HCT116 (cell line): ENCODE results near the gene SLC4A2. TPM values are rescaled to one million over a fixed set of nuclear protein-coding genes. Genes with fewer than 3 reads are reported as not detected.

Source experiments
- ATAC-seq: fragments of 200-7000 bp; cut with Tn5 transposase; 2 replicates; pipeline ENCODE4 v1.9.1; 2020; ENCODE audit warnings: mild to moderate bottlenecking, moderate library complexity
- BruUV-seq: library from RNA; stranded (reverse); fragments of 400-500 nt; replicated peaks from 2 replicates; lab custom pipeline; 2021; lab: Mats Ljungman, UMichigan
- CTCF ChIA-PET: fragments of 300-600 bp; sonication (Branson Sonifier 250); formaldehyde crosslinking; loops from one replicate; lab custom pipeline; 2021; ENCODE audit warnings: antibody characterized with exemption; lab: Charles Lee
- POLR2A ChIA-PET: fragments of 300-600, 350-600 bp; sonication (Branson Sonifier 250); formaldehyde crosslinking; loops from one replicate; lab custom pipeline; 2021; ENCODE audit warnings: antibody characterized with exemption; lab: Charles Lee
- RAD21 ChIA-PET, 2 experiments: fragments of 300-600 bp; sonication (Branson Sonifier 250); formaldehyde crosslinking; loops; one replicate each; lab custom pipeline; 2023; ENCODE audit warnings: low total read pairs in 2 of 2; ENCODE audit not compliant: uncharacterized antibody in 2 of 2, unreplicated experiment in 2 of 2, low non-redundant PET in 1 of 2; lab: Charles Lee
- DNase-seq: peaks from one replicate; pipeline ENCODE4 v3.0.0-alpha.2; 2010; ENCODE audit warnings: low read depth, low spot score
- H2AFZ ChIP-seq: fragments of 200-600 bp; shearing (Covaris generic), sonication (generic); 2 replicates; pipeline ENCODE4 v1.6.1; 2017; ENCODE audit warnings: low read depth, mixed run types, mixed read lengths, antibody characterized with exemption, low read length; ENCODE audit not compliant: poor library complexity, severe bottlenecking
- H3K27ac ChIP-seq: 2 replicates; pipeline ENCODE4 v1.5.1; 2012; ENCODE audit warnings: low read depth, low read length
- H3K27me3 ChIP-seq: fragments of 200-600 bp; sonication (generic); 2 replicates; pipeline ENCODE4 v1.6.1; 2016; ENCODE audit warnings: mixed run types, low read length, mixed read lengths; ENCODE audit not compliant: insufficient read depth
- H3K36me3 ChIP-seq, 2 experiments: fragments of 200-500 bp in 1 of 2; fragments of 200-600 bp in 1 of 2; sonication (Bioruptor generic) in 1 of 2; sonication (generic) in 1 of 2; 2 replicates each; pipeline versions ENCODE4 v1.5.1 to v1.6.1; 2014 to 2016; ENCODE audit warnings: low read length in 2 of 2, inconsistent platforms in 1 of 2, mixed read lengths in 1 of 2, mixed run types in 1 of 2; ENCODE audit not compliant: insufficient read depth in 2 of 2, control insufficient read depth in 1 of 2
- H3K4me1 ChIP-seq, 2 experiments: fragments of 200-600 bp in 1 of 2; sonication (generic) in 1 of 2; 2 replicates each; pipeline versions ENCODE4 v1.5.1 to v1.6.1; 2012 to 2017; ENCODE audit warnings: low read length in 2 of 2, inconsistent platforms in 1 of 2, mild to moderate bottlenecking in 1 of 2, mixed read lengths in 1 of 2, mixed run types in 1 of 2, moderate library complexity in 1 of 2; ENCODE audit not compliant: insufficient read depth in 2 of 2, control insufficient read depth in 1 of 2
- H3K4me2 ChIP-seq: fragments of 200-600 bp; sonication (generic); 2 replicates; pipeline ENCODE4 v1.6.1; 2017; ENCODE audit warnings: mixed run types, low read length, mixed read lengths
- H3K4me3 ChIP-seq, 2 experiments: fragments of 200-600 bp in 1 of 2; sonication (generic) in 1 of 2; replicated peaks in 1 of 2; 2 replicates each; pipeline ENCODE4 v1.5.1; 2011 to 2016; ENCODE audit warnings: low read length in 2 of 2, control low read depth in 1 of 2, low read depth in 1 of 2, mild to moderate bottlenecking in 1 of 2, mixed read lengths in 1 of 2, mixed run types in 1 of 2
- H3K79me2 ChIP-seq: fragments of 200-600 bp; sonication (generic); 2 replicates; pipeline ENCODE4 v1.6.1; 2017; ENCODE audit warnings: mild to moderate bottlenecking, mixed run types, low read length, moderate library complexity, mixed read lengths; ENCODE audit not compliant: insufficient read depth
- H3K9ac ChIP-seq: fragments of 200-600 bp; sonication (generic); 2 replicates; pipeline ENCODE4 v1.6.1; 2016; ENCODE audit warnings: low read length, mixed read lengths
- H3K9me2 ChIP-seq: fragments of 200-600 bp; sonication (generic), shearing (Covaris generic); 2 replicates; pipeline ENCODE4 v1.6.1; 2017; ENCODE audit warnings: mixed run types, mild to moderate bottlenecking, moderate library complexity; ENCODE audit not compliant: insufficient read depth
- H3K9me3 ChIP-seq, 2 experiments: fragments of 200-500 bp in 1 of 2; fragments of 200-600 bp in 1 of 2; sonication (Bioruptor generic) in 1 of 2; sonication (generic) in 1 of 2; 2 replicates each; pipeline ENCODE4 v1.6.1; 2014 to 2017; ENCODE audit warnings: low read length in 2 of 2, mixed read lengths in 2 of 2, inconsistent platforms in 1 of 2, low read depth in 1 of 2, mild to moderate bottlenecking in 1 of 2, mixed run types in 1 of 2, moderate library complexity in 1 of 2; ENCODE audit not compliant: control insufficient read depth in 1 of 2, insufficient read depth in 1 of 2
- H4K20me1 ChIP-seq: fragments of 200-600 bp; sonication (generic), shearing (Covaris generic); 2 replicates; pipeline ENCODE4 v1.6.1; 2017; ENCODE audit warnings: mixed run types, mild to moderate bottlenecking, moderate library complexity; ENCODE audit not compliant: insufficient read depth
- CBX3 ChIP-seq: IDR thresholded peaks from 2 replicates; pipeline ENCODE4 v1.6.1; 2012; ENCODE audit warnings: low read depth
- CEBPB ChIP-seq: IDR thresholded peaks from 2 replicates; pipeline ENCODE4 v1.6.1; 2012; ENCODE audit warnings: low read depth
- ELF1 ChIP-seq: IDR thresholded peaks from 2 replicates; pipeline ENCODE4 v1.6.1; 2012; ENCODE audit warnings: low read depth, borderline replicate concordance
- EZH2phosphoT487 ChIP-seq: fragments of 200-600 bp; IDR thresholded peaks from 2 replicates; pipeline ENCODE4 v1.6.1; 2018; ENCODE audit warnings: antibody characterized with exemption, borderline replicate concordance
- JUND ChIP-seq: IDR thresholded peaks from 2 replicates; pipeline ENCODE4 v1.6.1; 2012
- POLR2A ChIP-seq: IDR thresholded peaks from 2 replicates; pipeline ENCODE4 v1.7.0; 2011; ENCODE audit warnings: borderline replicate concordance; ENCODE audit not compliant: insufficient read depth, insufficient read length; ENCODE audit errors: extremely low read depth
- POLR2AphosphoS5 ChIP-seq: IDR thresholded peaks from 2 replicates; pipeline ENCODE4 v1.6.1; 2011; ENCODE audit warnings: mild to moderate bottlenecking, low read depth, low read length, moderate library complexity
- SIN3A ChIP-seq: IDR thresholded peaks from 2 replicates; pipeline ENCODE4 v1.6.1; 2012; ENCODE audit warnings: low read depth
- SP1 ChIP-seq: IDR thresholded peaks from 2 replicates; pipeline ENCODE4 v1.6.1; 2012; ENCODE audit warnings: low read depth
- SRF ChIP-seq: IDR thresholded peaks from 2 replicates; pipeline ENCODE4 v1.6.1; 2012; ENCODE audit warnings: low read depth
- YY1 ChIP-seq: IDR thresholded peaks from 2 replicates; pipeline ENCODE4 v1.6.1; 2011; ENCODE audit warnings: low read length, low read depth, moderate library complexity, mild to moderate bottlenecking; ENCODE audit not compliant: insufficient replicate concordance; ENCODE audit errors: extremely low read depth
- ZFX ChIP-seq: fragments of 450-650 bp; IDR thresholded peaks from 2 replicates; pipeline ENCODE4 v1.6.1; 2017
- ZNF274 ChIP-seq: fragments of 200-500 bp; sonication (Bioruptor generic); IDR thresholded peaks from 2 replicates; pipeline ENCODE4 v1.6.1; 2014; ENCODE audit warnings: mild to moderate bottlenecking, low read depth, low read length, inconsistent platforms
- intact Hi-C: fragments of 100-400 bp; cut with micrococcal nuclease; formaldehyde crosslinking; loops from 2 replicates; pipeline ENCODE4 v1.10.0; 2022
- total RNA-seq: library from RNA; stranded (reverse); gene quantifications from one replicate; pipeline ENCODE4 v1.2.1, GENCODE V29; 2021; ENCODE audit not compliant: unreplicated experiment
- TF ChIP-seq, protein P1 (sequence below): IDR thresholded peaks from 2 replicates; pipeline ENCODE4 v1.6.1; 2011; ENCODE audit warnings: mild to moderate bottlenecking, low read length, moderate library complexity; ENCODE audit not compliant: insufficient replicate concordance; ENCODE audit errors: extremely low read depth
- TF ChIP-seq, protein P2 (sequence below): IDR thresholded peaks from 2 replicates; pipeline ENCODE4 v1.6.1; 2012
- TF ChIP-seq, protein P3 (sequence below): IDR thresholded peaks from 2 replicates; pipeline ENCODE4 v1.6.1; 2012

Gene SLC4A2
- total RNA-seq, 1 experiment from 2014 or later: 240 TPM

DNA sequence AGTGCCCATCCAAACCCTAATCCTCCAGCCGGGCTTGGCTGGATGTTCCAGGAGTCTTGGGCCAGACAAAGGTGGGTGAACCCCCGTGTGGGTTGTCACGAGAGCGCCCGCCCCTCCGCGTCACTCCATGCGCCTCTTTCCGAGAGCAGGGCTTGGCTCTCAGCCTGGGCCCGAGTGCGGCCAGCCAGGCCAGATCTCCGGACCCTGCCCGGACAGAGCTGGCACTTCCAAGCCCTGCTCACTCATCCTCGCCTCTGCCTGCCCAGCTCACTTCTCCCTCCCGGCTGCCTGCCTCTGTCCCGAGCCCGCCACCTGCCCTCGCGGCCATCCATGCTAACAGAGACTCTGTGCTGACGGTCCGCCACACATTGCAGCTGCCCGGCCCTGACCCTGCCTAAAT, 61.5 kb downstream of the SLC4A2 start:
- no peak overlapping the region for H3K4me3 ChIP-seq
- ChIA-PET RAD21 (no interaction called here), POLR2A (no interaction called here), CTCF (no interaction called here)
- no peaks in the 10 kb centered on the region for H3K27me3 ChIP-seq
- no peaks in the 10 kb centered on the region for H3K9me2 ChIP-seq
- no TSS peak for BruUV-seq
- H3K27ac ChIP-seq: no peak overlapping the region
- H3K36me3 ChIP-seq: peaks cover 16 to 28% of the 10 kb centered on the region in 2 experiments; a peak in 3 of 4 replicates
- no peak overlapping the region for H3K4me2 ChIP-seq
- TF ChIP-seq YY1 (no peak), CBX3 (no peak), EZH2phosphoT487 (no peak), ZNF274 (no peak), JUND (no peak), SIN3A (no peak), CEBPB (no peak), SRF (no peak), ELF1 (no peak), POLR2AphosphoS5 (no peak), SP1 (no peak), POLR2A (no peak), ZFX (no peak)
- TF ChIP-seq, protein P1, sequence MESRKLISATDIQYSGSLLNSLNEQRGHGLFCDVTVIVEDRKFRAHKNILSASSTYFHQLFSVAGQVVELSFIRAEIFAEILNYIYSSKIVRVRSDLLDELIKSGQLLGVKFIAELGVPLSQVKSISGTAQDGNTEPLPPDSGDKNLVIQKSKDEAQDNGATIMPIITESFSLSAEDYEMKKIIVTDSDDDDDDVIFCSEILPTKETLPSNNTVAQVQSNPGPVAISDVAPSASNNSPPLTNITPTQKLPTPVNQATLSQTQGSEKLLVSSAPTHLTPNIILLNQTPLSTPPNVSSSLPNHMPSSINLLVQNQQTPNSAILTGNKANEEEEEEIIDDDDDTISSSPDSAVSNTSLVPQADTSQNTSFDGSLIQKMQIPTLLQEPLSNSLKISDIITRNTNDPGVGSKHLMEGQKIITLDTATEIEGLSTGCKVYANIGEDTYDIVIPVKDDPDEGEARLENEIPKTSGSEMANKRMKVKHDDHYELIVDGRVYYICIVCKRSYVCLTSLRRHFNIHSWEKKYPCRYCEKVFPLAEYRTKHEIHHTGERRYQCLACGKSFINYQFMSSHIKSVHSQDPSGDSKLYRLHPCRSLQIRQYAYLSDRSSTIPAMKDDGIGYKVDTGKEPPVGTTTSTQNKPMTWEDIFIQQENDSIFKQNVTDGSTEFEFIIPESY: no peak
- TF ChIP-seq, protein P2, sequence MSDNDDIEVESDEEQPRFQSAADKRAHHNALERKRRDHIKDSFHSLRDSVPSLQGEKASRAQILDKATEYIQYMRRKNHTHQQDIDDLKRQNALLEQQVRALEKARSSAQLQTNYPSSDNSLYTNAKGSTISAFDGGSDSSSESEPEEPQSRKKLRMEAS: no peak
- TF ChIP-seq, protein P3, sequence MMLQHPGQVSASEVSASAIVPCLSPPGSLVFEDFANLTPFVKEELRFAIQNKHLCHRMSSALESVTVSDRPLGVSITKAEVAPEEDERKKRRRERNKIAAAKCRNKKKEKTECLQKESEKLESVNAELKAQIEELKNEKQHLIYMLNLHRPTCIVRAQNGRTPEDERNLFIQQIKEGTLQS: no peak
- no peak for ATAC-seq
- intact Hi-C loops: loop anchor here (10.0 kb wide), 1 partner anchor 124 kb away; the partner anchor contains the start of gene SMARCD3
- no peaks in the 10 kb centered on the region for H4K20me1 ChIP-seq
- DNase-seq: no peak
- no peak overlapping the region for H2AFZ ChIP-seq
- no peaks in the 10 kb centered on the region for H3K9me3 ChIP-seq
- H3K79me2 ChIP-seq: peaks cover 30% of the 10 kb centered on the region
- no peak overlapping the region for H3K9ac ChIP-seq
- H3K4me1 ChIP-seq: peaks cover 5 to 20% of the 10 kb centered on the region in 2 experiments; a peak in 3 of 4 replicates
